GM21737 (cell line): ENCODE data around the gene LYPD4.

Experiments
- ATAC-seq: cut with Tn5 transposase; IDR thresholded peaks from one replicate; pipeline ENCODE4 v1.9.1; 2021; ENCODE audit warnings: mild to moderate bottlenecking, moderate library complexity; ENCODE audit not compliant: unreplicated experiment

Gene LYPD4

DNA sequence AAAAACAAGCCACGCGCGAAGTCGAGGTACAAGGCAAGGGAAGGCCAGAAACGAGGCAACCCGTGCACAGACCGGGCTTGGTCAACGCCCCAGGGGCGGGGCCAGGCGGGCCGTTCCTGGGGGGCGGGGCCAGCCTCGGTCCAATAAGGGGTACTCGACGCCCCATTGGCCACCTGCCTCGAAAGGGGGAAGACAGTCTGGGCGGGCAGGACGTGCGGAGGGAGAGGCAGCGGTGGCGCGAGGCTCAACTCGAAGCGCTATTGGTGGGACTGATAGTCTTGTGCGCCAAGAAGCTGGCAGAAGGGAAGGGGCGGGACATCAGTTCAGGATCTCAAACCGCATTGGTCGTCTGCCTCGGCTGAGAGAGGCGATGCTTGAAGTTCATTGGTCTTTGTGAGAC is at the start of gene LYPD4:
LYPD4 (minus strand) TSS at position 83 of the 400 bp plus-strand sequence. CDS start 5,398 bp downstream, outside the sequence.
- ATAC-seq: no peak

- no peak for ATAC-seq
Measured at GRCh38 chr19:41893899-41894298, 49.4 kb upstream of the LYPD4 start.

- ATAC-seq: no peak
Measured at GRCh38 chr19:41892173-41892902, 47.9 kb upstream of the LYPD4 start.

- no peak for ATAC-seq
Measured at GRCh38 chr19:41890936-41891335, 46.5 kb upstream of the LYPD4 start.

- no peak for ATAC-seq
Measured at GRCh38 chr19:41889896-41890295, 45.4 kb upstream of the LYPD4 start.

DNA sequence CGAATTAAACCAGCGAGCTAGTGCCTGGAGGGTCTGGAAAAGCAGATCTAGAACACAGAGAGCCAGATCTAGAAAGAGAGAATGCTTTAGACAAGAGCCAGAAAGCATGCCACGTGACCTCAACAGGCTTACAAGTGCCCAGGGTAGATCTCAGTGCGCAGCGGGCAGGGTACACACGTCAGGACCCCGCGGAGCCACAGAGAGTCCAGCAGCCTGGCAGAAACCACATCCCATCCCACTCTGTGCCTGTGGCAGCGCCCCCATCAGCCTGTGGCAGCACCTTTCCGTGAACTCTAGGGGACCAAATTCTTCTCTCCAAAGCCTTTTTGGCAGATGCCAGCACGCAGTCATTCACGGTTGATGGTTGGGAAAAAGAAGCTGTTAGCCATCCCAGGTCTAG is 44.4 kb upstream of the LYPD4 start:
- no peak for ATAC-seq

- ATAC-seq: no peak
Measured at GRCh38 chr19:41887711-41888382, 43.4 kb upstream of the LYPD4 start.

DNA sequence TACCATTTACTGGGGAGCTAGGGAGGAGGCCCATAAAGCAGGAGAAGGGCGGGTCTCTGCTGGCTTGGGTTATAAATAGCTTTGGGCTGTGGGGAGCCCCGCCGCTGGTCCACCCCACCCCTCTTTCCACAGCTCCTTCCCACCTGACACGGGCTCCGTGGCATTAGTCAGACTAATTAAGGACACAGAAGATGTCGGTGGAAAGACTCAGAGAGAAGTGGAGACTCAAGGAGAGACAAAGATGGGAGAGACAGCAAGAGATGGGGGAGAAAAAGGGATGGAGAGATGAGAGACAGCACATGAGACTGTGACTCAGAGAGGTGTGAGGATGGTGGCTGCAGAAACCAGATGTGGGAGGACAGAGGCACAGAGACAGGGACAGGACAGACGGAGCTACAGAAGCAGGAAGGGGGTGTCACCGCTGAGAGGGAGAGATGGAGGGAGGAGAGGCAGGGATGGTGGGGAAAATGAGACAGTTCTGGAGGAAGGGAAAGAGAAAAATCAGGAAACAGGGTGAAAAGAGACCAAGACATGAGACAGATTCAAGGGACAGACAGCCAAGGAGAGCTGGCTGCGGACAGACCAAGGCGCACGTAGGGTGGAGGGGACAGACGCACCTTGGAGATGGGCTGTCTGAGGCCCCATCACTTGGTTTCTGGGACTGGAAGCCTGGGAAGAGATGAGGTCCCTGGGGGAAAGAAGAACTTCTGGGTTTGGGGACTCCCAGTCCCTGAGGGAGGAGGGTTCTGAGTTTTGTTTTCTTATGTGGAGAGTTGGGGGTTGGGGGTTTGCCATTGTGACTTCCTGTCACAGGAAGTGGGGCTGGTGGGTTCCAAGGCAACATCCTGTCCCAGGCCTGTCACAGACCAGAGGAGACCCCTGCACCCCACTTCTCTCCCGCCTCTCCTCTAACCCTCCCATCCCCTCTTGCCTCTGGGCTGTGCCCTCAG is 42.6 kb upstream of the LYPD4 start:
- ATAC-seq: no peak

DNA sequence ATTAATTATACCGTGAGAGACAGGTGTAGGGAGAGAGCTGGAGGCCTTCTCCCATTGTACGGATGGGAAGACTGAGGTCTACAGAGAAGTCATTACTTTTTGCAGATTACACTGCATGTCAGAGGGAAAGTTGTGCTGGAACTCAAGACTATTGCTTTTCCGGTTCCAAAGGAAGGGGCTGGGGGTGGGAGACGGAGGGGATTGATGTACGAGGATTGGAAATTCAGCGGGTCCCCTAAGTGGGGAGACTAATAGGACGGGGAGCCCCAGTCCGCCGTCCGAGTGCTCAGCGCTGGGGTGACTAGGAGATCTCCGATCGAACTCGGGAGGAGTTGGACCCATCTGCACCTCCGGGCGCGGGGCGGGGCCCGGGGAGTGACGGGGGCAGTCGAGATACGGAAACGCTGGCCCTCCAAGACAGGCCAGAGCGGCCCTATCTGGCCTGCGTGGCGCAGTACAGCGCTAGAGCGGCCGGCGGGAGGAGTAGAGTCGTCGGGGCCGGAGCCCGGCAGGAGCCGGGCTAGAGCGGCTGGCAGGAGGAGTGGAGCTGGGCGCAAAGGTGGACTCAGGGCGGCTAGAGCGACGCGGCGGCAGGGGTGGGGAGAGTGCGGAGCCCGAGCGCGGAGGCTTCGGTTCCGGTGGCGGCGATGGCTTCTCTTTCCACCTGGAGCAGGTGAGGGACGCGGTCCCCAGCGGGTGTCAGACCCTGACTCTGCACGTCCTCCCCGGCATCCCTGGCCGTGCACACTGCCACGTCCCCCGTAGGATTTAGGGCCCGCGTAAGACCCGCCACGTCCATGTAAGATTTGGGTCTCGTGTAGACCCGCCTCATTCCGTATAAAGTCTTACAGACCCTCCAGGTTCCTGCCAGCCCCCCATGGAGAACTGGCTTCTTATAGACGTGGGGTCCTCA is 39.6 kb upstream of the LYPD4 start:
- ATAC-seq: peak; percentile 62

DNA sequence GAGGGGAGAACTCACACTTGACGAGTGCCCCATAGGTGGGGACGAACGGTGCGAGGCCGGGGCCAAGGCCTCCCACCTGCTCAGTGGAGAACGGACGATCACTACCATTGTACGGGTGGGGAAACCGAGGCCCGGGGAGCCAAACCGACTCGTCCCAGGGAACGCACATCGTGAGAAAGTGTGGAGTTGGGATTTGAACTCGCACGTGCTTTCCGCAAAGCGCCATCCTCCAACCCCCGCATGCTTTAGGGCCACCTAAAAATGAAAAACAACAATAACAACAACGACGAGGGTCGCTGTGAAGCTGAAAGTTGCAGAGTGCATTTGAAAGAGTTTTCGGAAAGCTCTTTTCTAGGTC is 39.0 kb upstream of the LYPD4 start:
- no peak for ATAC-seq

GRCh38 chr19:41882568-41883462 is 38.3 kb upstream of the LYPD4 start, which contains the start of gene ARHGEF1:
TSS of gene ARHGEF1 (plus strand) at chr19:41883184. CDS start at chr19:41888083, 4,899 bp downstream.
- no peak for ATAC-seq

DNA sequence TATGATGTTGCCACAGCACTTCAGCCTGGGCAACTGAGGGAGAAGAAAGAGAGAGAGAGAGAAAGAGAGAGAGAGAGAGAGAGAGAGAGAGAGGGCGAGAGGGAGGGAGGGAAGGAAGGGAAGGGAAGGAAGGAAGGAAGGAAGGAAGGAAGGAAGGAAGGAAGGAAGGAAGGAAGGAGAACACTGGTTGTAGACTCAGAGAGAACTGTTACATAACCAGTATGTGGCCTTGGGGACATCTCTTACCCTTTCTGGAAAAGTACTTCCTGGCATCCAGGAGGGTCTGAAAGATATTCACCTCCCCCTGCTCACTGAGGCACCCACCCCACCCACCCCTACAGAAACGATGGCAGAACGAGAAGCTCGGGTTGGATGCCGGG is 35.8 kb upstream of the LYPD4 start:
- ATAC-seq: no peak

GRCh38 chr19:41879670-41880328 is 35.3 kb upstream of the LYPD4 start:
- no peak for ATAC-seq

GRCh38 chr19:41879080-41879479 is 34.6 kb upstream of the LYPD4 start:
- ATAC-seq: no peak

DNA sequence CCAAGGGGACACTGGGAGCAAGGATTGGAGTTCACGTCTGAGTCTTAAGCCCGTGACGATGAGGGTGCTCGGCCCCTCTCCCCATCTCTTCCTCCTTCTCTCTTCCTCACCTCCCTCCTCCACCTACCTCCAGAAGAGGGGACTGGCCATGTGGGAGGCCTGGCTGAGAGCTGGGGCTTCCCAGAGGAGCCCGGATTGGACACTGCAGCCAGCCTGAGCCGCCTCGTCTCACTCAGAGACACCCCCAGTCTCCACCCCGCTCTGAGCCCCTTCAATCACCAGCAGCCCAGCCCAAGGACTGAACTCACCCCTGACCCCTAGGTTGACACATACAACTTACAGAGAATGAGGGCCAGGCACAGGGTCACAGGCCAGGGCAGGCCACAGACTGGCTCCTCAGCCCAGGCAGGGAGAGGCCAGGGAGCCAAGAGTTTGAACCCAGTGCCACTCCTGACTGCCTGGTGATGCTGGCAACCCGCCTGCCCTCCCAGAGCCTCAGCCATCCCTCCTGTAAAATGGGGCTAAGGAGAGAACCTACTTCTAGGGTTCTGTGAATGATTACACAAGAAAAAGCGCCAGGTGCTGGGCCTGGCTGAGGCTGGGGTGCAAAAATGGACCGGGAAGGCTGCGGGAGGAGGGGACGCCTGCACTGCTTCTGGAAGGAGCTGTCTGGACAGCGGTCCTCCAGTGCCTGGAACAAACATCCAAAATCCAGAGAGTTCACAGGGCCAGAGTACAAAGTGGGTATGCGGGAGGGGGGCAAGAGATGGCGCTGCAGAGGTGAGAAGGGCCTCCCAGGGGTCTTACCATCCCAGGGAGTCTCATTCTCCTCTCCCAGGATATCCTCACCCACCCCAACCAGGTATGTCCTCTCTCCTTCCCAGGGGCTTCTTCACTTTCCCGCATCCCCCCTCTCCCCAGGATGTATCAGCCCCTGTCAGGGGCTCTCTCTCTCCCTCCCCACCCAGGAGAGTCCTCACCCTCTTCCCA is 33.7 kb upstream of the LYPD4 start:
- ATAC-seq: peak; percentile 5

DNA sequence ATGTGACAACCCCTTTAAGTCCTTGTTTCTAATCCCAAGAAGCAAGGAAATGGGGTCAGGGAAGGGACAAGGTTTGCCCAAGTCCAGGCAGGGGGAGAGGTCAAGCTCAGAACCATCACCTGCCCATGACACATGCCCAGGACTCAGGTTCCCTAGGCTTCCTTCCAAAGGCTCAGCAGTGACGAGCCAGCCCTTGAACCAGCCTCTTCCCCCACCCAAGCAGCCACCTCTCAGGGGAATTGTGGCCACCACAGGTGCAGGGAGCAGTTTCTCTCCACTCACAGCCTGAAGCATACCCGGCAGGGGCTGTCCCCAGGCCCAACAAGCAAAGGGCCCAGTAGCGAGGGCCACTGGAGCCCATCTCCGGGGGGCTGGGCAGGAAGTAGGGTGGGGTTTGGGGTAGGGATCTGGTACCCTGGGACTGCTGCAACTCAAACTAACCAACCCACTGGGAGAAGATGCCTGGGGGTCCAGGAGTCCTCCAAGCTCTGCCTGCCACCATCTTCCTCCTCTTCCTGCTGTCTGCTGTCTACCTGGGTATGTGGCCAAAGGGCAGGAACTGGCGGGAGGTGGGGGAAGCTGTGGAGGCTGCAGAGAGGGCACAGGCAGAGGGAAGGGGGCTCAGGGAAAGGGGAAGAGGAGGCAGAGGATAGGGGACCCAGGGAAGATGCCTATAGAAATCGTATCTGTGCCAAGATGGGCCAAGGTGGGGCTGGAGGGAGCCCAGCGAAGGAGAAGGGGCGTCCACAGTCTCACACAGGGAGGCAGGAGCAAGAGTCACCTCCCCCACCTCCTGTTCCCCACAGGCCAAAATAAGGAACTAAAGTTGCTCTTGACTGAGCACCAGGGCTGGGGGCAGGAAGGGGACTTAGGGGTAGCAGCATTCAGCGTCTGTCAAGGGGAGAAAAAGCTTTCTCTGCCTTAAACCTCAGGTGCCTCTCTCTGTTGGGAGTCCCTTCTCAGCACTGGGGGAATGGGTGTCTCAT is 32.7 kb upstream of the LYPD4 start, which contains the start of gene CD79A:
CD79A (plus strand) TSS at position 433 of the 986 bp plus-strand sequence; CDS start at position 459, 26 bp downstream.
- peak; percentile 51 for ATAC-seq
